ENCODE data around the gene TAS2R8.
"Not testable (repeated sequence)": the region's sequence is repeated elsewhere in the genome, so short reads cannot be mapped to it uniquely, and the experiment has no call there.

TAS2R8 gene
- total RNA-seq, result 0 reads per million in 2 donors

- DNase-seq, result no peak
Observed at GRCh38 chr12:10807186-10807585, at the start of gene TAS2R8. Gene TAS2R8 (minus strand): TSS chr12:10807286. CDS start chr12:10806980, 306 bp downstream.

- no peak for DNase-seq
Observed at GRCh38 chr12:10855807-10856206, 48.7 kb upstream of the TAS2R8 start.

GRCh38 chr12:10853776-10854175 is 46.7 kb upstream of the TAS2R8 start:
- DNase-seq, result no peak

GRCh38 chr12:10851243-10851858 is 44.3 kb upstream of the TAS2R8 start:
- peak in 1 of 5 experiments; percentile 17 for DNase-seq

GRCh38 chr12:10849425-10849878 is 42.4 kb upstream of the TAS2R8 start, which contains the start of gene PRR4:
Gene PRR4 (minus strand): TSS chr12:10849475. CDS start chr12:10849437, 38 bp downstream.
- DNase-seq, result peak in 2 of 5 experiments; percentile 15 to 88

GRCh38 chr12:10847744-10848143 is 40.7 kb upstream of the TAS2R8 start:
- no peak for DNase-seq

DNA sequence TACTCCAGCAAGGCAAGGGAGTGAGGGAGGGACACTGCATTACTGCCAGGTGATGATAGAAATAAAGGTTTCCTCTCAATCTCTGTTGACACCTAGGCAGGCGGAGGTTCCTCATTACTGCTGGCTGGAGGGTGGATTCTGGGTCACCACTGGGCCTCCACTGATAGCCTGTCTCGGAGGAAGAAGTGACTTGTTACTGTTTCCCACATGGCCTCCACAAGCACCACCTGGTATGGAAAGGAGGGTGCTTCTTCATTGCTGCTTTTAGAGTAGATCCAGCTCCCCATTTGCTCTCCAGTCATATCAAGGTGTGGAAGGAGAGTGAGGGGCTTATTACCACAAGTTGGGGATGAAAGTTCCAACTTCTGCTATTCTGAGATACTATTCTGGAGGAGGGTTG is 35.8 kb upstream of the TAS2R8 start:
- DNase-seq, result no peak

DNA sequence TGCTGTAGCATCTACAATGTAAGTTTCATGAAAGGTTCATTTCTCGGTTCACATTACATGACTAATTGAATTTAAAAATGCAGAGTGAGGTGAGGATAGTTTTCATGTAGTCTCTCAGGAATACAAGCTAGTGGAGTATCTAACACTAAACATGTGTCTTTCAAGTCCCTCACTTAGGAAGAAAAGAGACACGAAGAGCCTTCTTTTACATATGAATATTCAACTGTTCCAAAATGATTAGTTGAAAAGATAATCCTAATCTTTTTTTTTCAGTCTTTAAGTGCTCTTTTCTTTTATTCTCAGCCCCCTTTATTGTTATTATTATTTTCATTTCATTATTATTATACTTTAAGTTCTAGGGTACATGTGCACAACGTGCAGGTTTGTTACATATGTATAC is 31.4 kb upstream of the TAS2R8 start:
- DNase-seq, result no peak

GRCh38 chr12:10829994-10830393 is 22.9 kb upstream of the TAS2R8 start:
- no peak for DNase-seq

DNA sequence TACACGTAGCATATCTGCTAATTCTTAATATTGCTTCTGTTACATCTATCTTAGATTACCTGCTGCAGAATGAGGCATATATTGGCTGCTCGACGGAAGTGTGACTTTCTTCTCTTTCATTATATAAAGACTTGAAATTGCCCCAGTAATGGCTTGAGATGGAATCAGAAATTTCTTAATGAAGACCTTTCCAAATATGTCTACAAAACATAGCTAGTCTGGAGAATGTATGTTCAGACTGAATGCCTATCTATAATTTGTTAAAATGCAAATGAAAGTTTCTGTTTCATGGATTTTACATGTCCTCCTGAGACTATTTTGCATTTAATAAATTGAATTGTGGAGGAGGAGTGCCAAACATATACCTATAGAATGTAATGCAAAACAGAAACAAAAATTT is 19.2 kb upstream of the TAS2R8 start, which contains the start of gene TAS2R10:
TAS2R10 (minus strand) TSS at position 101 of the 400 bp plus-strand sequence; CDS start at position 12, 89 bp downstream.
- DNase-seq, result no peak

GRCh38 chr12:10824957-10825356 is 17.9 kb upstream of the TAS2R8 start:
- DNase-seq, result no peak

DNA sequence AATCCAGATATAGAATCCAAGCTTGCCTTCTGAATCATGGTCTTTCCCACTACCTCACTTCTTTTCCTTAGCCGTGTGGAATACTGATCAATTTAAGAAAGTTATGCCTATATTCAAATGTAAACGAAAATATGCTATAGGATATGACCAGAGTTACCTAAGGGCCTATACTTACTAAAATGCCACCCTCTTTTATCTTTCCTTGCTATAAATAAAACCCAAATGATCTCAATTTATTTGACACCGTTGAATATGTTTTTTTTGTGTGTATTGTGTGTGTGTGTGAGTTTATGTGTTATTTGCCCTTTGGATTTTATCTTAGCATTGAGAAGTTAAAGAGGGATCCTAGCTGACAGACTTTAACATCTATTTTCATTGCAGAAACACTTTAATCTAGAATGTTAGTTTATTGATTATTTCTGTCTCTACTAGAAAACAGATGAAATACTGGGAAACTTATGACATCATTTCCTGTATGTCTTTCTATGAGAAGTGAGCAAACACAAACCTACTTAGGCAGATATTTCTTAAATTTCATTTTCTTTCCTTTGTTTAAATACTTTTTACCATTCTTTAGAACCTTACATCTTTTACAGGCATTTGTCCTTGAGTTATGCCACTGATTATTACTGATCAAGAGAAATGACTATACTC is 4.9 kb upstream of the TAS2R8 start:
- no peak for DNase-seq

DNA sequence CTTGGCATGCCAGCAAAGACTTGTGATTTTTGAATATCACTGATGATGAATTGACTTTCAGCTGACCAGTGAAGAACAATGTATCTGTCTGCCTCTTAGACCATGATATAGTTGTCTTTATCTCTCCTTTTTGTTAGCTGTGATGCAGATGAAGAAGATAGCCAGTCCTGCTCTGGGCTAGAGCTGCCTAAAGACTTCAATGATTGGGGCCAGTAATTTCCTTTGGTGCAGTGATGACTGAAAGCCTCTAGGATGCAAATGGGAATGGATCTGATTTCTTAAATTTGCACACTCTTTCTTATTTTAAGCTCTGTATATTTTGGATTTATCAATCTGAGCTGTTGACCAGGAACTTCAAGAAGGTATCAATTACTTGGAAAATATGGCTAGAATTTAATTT is 3.0 kb upstream of the TAS2R8 start, which contains the start of gene TAS2R9:
TAS2R9 (minus strand) TSS at position 101 of the 400 bp plus-strand sequence; CDS start at position 8, 93 bp downstream.
- DNase-seq, result no peak

GRCh38 chr12:10802587-10802986 is 4.5 kb downstream of the TAS2R8 start, which contains the start of gene TAS2R7:
Gene TAS2R7 (minus strand): TSS chr12:10802627. CDS start chr12:10802570, 57 bp downstream.
- no peak for DNase-seq

GRCh38 chr12:10801741-10802140 is 5.3 kb downstream of the TAS2R8 start:
- DNase-seq, result no peak

DNA sequence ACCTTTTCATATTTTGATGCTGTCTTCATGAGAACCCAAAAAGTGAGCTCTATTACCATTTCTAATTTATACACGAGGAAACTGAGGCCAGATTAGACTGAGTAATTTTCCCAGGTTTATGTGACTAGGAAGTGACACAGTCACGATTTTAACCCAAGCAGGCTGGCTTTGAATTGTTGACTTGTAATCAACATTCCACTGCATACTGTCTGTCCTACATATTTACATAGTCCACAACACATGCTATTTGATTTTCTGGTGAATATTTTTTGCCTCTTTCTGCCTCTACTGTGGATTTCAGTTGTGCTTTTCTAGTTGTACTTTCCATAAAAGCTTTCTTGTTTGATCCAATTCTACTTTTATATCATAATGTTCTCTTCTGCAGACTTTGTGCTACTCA is 12.9 kb downstream of the TAS2R8 start:
- no peak for DNase-seq

DNA sequence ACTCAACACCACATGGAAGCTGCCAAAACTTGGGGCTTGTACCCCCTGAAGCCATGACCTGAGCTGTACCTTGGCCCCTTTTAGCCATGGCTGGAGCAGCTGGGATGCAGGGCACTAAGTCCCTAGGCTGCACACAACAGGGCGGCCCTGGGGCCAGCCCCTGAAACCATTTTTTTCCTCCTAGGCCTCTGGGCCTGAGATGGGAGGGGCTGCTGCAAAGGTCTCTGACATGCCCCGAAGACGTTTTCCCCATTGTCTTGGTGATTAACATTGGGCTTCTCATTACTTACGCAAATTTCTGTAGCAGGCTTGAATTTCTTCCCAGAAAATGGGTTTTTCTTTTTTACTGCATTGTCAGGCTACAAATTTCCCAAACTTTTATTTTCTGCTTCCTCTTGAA is 15.3 kb downstream of the TAS2R8 start:
- not testable (repeated sequence) for DNase-seq

DNA sequence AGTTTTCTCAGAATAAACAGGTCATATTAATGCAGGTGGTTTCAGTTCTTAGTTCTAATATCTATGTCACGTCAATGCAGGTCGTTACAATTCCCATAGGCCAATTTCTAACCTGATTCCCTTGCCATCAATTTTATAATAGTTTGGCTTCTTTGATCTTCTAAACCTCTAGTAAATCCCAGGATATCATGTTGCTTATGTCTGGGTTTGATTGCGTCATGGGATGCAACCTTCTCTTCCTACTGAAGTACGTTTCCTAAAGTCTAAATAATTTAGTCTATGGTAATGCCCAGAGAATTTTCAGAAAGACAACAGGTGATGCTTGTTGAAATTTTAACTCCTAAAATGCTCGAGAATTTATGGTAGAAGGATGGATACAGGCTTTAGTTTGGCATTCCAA is 23.8 kb downstream of the TAS2R8 start:
- DNase-seq, result no peak

GRCh38 chr12:10779103-10779502 is 28.0 kb downstream of the TAS2R8 start:
- DNase-seq, result no peak

DNA sequence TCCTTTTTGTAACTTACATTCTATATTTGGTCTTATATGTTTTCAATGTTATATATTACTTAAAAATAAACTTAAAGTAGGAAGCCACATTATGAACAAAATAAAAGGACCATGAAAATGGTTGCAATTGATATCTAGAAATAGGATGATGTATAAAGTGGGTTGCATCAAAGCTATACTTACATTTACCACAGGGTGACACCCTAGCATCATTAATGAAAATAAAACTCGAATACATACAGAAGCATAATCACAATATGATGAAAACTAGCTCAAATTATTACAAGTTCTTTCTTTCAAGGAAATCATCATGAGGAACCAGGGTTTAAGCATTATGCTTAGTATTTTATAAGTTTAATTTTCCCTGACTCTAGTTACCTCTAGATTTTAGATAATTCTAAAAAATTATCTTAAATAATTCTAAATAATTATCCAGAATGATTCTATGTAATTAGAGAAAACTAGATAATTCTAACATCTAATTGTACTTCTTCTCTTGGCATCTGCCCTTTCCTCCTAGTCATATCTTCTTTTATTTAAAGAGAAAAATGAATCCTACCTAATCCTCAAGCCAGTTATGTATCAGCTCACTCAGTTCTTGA is 35.9 kb downstream of the TAS2R8 start:
- DNase-seq, result peak in 2 of 5 experiments; percentile 15 to 38

GRCh38 chr12:10759657-10760056 is 47.4 kb downstream of the TAS2R8 start:
- DNase-seq, result no peak

DNA sequence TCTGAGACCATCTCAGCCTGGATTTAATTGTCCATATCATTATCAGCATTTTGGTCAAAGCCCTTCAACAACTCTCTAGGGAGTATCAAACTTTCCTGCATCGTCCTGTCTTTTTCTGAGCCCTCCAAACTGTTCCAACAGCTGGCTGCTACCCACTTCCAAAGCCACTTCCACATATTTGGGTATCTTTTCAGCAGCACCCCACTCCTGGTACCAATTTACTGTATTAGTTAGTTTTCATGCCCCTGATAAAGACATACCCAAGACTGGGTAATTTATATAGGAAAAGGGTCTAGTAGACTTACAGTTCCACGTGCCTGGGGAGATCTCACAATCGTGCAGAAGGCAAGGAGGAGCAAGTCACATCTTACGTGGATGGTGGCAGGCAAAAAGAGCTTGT is 50.9 kb downstream of the TAS2R8 start:
- DNase-seq, result no peak

All from T-helper 2 cell (primary cell).